Type B pancreatic cell (in vitro differentiated cells): ENCODE data around the gene ARHGEF25. TPM values are rescaled to one million over a fixed set of nuclear protein-coding genes. Genes with fewer than 3 reads are reported as not detected.
A peak's percentile ranks its signal among the peaks of the same experiment; 100 is the strongest.

Source experiments
- DNase-seq: peaks from one replicate; pipeline ENCODE4 v3.0.0; 2021; ENCODE audit warnings: mixed read lengths; ENCODE audit not compliant: unreplicated experiment; ENCODE audit errors: extremely low spot score
- H3K27ac Mint-ChIP-seq: 2 replicates; pipeline ENCODE4 v1.8.0; 2021; ENCODE audit warnings: mild to moderate bottlenecking, mixed read lengths
- H3K27me3 Mint-ChIP-seq: 2 replicates; pipeline ENCODE4 v1.8.0; 2021; ENCODE audit warnings: mixed read lengths
- H3K36me3 Mint-ChIP-seq: 2 replicates; pipeline ENCODE4 v1.8.0; 2021; ENCODE audit warnings: mixed read lengths
- H3K4me1 Mint-ChIP-seq: one replicate; pipeline ENCODE4 v1.8.0; 2021; ENCODE audit warnings: mixed read lengths; ENCODE audit not compliant: unreplicated experiment
- H3K4me3 Mint-ChIP-seq: 2 replicates; pipeline ENCODE4 v1.8.0; 2021; ENCODE audit warnings: mild to moderate bottlenecking, mixed read lengths
- H3K9me3 Mint-ChIP-seq: 2 replicates; pipeline ENCODE4 v1.8.0; 2021; ENCODE audit warnings: mixed read lengths
- total RNA-seq: library from RNA; stranded (reverse); gene quantifications from 2 replicates; pipeline ENCODE4 v1.2.1, GENCODE V29; 2021; ENCODE audit warnings: low replicate concordance
- TF ChIP-seq, protein P1 (sequence below): fragments of 200-600 bp; sonication (generic); conservative IDR thresholded peaks from 2 replicates; pipeline ENCODE4 v1.5.0; 2021; ENCODE audit warnings: antibody characterized with exemption, mild to moderate bottlenecking

The ARHGEF25 gene
- total RNA-seq, 1 donor from 2014 or later, result 34.6 TPM

DNA sequence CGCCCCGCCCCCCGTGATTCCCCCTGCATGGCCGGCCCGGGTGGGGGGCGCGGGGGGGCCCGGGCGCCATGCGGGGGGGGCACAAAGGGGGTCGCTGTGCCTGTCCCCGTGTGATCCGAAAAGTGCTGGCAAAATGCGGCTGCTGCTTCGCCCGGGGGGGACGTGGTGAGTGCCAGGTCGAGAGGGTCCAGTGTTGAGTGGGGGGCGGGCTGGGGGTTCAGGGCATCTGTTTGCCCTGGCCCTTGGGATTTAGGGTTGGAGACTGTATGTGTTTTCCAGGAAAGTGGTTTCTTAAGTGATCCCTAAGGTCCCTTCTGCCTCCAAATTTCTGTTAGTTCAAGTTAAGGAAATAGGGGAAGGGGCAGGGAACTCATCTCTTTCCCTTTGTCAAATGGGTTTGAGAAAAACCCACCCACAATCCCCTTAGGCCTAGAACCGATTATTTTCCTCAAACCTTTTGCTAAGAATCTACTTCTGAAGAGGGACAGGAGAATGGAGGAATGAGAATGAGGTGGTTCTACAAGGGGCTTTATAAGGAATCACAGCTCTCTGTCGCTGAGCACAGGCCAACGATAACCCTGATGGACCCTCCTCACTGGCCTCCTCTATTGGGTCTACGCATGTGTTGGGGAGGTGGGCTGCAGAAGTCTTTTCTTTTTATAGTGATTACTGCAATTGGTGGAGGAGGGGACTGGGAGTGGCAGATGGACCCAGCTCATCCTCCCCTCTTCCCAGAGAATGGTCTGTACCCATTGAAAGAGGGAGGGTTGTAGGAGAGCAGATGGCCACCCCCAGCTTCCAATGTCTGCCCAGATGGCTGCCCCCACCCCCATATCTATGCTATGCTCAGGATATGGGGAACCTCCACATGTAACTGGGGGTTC is 834 bp downstream of the ARHGEF25 start:
- no peak for DNase-seq
- no peaks in the 10 kb centered on the region for H3K9me3 Mint-ChIP-seq
- peaks cover 7% of the 10 kb centered on the region for H3K36me3 Mint-ChIP-seq
- H3K27ac Mint-ChIP-seq, result no peak overlapping the region
- peak overlapping the region; percentile 88 for H3K4me3 Mint-ChIP-seq
- peaks cover 23% of the 10 kb centered on the region for H3K27me3 Mint-ChIP-seq
- H3K4me1 Mint-ChIP-seq, result peaks cover 4% of the 10 kb centered on the region
- TF ChIP-seq, protein P1, sequence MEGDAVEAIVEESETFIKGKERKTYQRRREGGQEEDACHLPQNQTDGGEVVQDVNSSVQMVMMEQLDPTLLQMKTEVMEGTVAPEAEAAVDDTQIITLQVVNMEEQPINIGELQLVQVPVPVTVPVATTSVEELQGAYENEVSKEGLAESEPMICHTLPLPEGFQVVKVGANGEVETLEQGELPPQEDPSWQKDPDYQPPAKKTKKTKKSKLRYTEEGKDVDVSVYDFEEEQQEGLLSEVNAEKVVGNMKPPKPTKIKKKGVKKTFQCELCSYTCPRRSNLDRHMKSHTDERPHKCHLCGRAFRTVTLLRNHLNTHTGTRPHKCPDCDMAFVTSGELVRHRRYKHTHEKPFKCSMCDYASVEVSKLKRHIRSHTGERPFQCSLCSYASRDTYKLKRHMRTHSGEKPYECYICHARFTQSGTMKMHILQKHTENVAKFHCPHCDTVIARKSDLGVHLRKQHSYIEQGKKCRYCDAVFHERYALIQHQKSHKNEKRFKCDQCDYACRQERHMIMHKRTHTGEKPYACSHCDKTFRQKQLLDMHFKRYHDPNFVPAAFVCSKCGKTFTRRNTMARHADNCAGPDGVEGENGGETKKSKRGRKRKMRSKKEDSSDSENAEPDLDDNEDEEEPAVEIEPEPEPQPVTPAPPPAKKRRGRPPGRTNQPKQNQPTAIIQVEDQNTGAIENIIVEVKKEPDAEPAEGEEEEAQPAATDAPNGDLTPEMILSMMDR, result no peak

- no peak for DNase-seq
- H3K4me3 Mint-ChIP-seq, result no peak overlapping the region
- no peaks in the 10 kb centered on the region for H3K9me3 Mint-ChIP-seq
- no peak overlapping the region for H3K27ac Mint-ChIP-seq
- peaks cover 31% of the 10 kb centered on the region for H3K27me3 Mint-ChIP-seq
- H3K36me3 Mint-ChIP-seq, result peaks cover 10% of the 10 kb centered on the region
- H3K4me1 Mint-ChIP-seq, result peaks cover 4% of the 10 kb centered on the region
- TF ChIP-seq, protein P1, result no peak
Measured at GRCh38 chr12:57612711-57613426, 1.6 kb downstream of the ARHGEF25 start.

- Mint-ChIP-seq H3K36me3 (peaks cover 11% of the 10 kb centered on the region), H3K27me3 (peaks cover 38% of the 10 kb centered on the region), H3K4me3 (no peak overlapping the region), H3K4me1 (peaks cover 4% of the 10 kb centered on the region), H3K27ac (no peak overlapping the region), H3K9me3 (no peaks in the 10 kb centered on the region)
- TF ChIP-seq, protein P1, result no peak
- no peak for DNase-seq
Measured at GRCh38 chr12:57613427-57614109, 2.3 kb downstream of the ARHGEF25 start.

DNA sequence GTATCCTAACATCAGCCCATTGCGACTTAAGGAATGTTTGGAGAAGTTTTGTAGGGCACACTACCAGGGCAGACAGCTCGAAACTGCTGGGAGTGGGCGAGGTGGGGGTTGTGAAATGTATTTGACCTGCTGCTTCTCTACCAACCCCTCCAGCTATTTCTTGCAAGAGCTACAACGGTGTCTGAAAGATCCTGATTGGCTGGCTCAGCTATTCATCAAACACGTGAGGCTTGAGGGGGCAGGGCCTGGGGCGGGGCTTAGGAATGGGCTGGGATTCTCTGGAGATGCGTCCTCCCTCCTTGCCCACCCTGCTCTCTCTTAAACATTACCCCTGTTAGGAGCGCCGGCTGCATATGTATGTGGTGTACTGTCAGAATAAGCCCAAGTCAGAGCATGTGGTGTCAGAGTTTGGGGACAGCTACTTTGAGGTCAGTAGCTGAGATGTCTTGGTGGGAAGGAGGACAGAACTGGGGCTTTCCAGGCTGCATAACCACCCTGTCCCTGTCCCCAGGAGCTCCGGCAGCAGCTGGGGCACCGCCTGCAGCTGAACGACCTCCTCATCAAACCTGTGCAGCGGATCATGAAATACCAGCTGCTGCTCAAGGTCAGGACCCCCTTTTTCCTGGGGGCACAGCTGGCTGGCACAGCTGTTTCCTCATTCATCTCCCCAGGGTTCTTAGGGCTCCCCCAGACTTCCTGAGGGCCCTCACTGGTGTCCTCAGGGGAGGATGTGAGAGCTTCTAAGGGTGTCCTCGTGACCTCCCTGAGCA is 3.1 kb downstream of the ARHGEF25 start:
- H3K4me3 Mint-ChIP-seq, result no peak overlapping the region
- peaks cover 16% of the 10 kb centered on the region for H3K36me3 Mint-ChIP-seq
- TF ChIP-seq, protein P1, result no peak
- no peaks in the 10 kb centered on the region for H3K9me3 Mint-ChIP-seq
- DNase-seq, result no peak
- H3K27me3 Mint-ChIP-seq, result peaks cover 46% of the 10 kb centered on the region
- H3K27ac Mint-ChIP-seq, result no peak overlapping the region
- H3K4me1 Mint-ChIP-seq, result peaks cover 10% of the 10 kb centered on the region

DNA sequence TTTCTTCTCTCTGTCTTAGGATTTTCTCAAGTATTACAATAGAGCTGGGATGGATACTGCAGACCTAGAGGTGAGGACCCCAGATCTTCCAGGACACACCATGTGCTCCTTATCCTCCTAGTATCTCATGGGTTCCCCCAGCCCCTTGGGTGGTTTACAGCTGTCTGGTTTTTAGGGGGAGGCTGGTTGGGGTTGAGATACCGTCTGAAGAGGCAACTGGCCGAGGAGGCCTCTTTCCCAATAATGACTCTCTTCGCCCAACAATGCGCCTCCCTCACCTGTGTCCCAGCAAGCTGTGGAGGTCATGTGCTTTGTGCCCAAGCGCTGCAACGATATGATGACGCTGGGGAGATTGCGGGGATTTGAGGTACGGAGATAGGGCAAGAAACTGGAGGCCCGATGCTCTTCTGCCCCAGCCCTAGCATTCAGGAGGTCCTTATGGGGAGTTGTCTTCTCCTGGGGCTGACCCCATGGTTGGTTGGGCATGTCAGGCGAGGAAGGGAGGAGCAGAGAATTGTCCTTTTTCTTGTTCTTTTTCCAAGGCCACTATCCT is 3.8 kb downstream of the ARHGEF25 start:
- H3K4me1 Mint-ChIP-seq, result peaks cover 10% of the 10 kb centered on the region
- H3K4me3 Mint-ChIP-seq, result no peak overlapping the region
- TF ChIP-seq, protein P1, result no peak
- no peak overlapping the region for H3K27ac Mint-ChIP-seq
- peaks cover 16% of the 10 kb centered on the region for H3K36me3 Mint-ChIP-seq
- peaks cover 53% of the 10 kb centered on the region for H3K27me3 Mint-ChIP-seq
- no peak for DNase-seq
- no peaks in the 10 kb centered on the region for H3K9me3 Mint-ChIP-seq
